Testis (tissue), 2 donors: Measurements from ENCODE around the gene ENO1.

Experiments
- CTCF ChIP-seq, 3 experiments: fragments of 450-650 bp in 2 of 3; fragments of 200-600 bp in 1 of 3; sonication (generic) in 1 of 3; IDR thresholded peaks; one replicate each; pipeline ENCODE4 v1.5.1; 2016 to 2019; ENCODE audit warnings: antibody characterized with exemption in 3 of 3, mild to moderate bottlenecking in 2 of 3, moderate library complexity in 1 of 3
- POLR2A ChIP-seq: fragments of 450-650 bp; IDR thresholded peaks from one replicate; pipeline ENCODE4 v1.6.1; 2017; ENCODE audit warnings: antibody characterized with exemption, mild to moderate bottlenecking, moderate library complexity

- no peak for TF ChIP-seq CTCF (IDR thresholded peaks at IDR 0.05)
- no peak for TF ChIP-seq POLR2A
Observed at GRCh38 chr1:8815582-8816151, 62.8 kb downstream of the ENO1 start.
